ENCODE measurements around the gene RETN. TPM values are rescaled to one million over a fixed set of nuclear protein-coding genes. Genes with fewer than 3 reads are reported as not detected.
"Not testable (repeated sequence)": the region's sequence is repeated elsewhere in the genome, so short reads cannot be mapped to it uniquely, and the experiment has no call there.

RETN gene
- total and polyA plus RNA-seq, 8 donors = 2.2 to 5.9 TPM; not detected in 6

DNA sequence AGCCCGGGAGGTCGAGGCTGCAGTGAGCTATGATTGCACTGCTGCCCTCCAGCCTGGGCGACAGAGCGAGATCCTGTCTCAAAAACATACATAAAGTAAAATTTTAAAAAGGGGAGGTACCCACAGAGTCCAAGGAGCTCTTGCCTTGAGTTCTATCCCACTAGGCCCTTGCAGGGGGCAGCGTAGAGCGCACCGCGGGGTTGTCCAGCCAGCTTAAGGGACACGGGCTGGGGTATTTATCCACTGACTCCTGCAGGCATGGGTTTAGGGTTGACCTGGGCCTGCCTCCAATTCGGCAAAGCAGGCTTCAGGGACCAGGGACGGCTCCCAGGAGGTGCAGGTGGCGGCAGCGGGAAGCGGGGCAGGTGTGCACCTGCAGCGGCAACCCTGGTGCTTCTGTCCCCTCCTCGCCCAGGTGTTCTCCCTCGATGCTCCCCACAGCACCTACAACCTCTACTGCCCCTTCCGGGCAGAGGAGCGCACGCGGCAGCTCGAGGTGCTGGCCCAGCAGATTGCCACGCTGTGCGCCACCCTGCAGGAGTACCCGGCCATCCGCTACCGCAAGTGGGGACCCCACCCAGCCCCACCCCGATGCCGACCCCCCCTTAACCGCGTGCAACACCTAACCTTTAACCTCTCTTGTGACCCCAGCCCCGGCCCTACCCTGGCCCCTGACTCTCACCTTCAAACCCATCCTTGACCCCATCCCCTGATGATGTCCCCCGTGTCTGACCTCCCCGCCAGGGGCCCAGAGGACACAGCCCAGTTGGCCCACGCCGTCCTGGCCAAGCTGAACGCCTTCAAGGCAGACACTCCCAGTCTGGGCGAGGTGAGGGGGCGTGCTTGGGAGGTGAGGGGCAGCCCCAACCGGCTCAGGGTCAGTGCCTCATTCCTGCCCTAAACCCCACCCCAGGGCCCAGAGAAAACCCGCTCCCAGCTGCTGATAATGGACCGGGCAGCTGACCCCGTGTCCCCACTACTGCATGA, 27.3 kb upstream of the RETN start:
- no peaks in the 10 kb centered on the region for H3K9me3 ChIP-seq
- WGBS, 2 donors = 82% methylated on average over 43 of the region's 43 CpGs
- TF ChIP-seq, protein P1, sequence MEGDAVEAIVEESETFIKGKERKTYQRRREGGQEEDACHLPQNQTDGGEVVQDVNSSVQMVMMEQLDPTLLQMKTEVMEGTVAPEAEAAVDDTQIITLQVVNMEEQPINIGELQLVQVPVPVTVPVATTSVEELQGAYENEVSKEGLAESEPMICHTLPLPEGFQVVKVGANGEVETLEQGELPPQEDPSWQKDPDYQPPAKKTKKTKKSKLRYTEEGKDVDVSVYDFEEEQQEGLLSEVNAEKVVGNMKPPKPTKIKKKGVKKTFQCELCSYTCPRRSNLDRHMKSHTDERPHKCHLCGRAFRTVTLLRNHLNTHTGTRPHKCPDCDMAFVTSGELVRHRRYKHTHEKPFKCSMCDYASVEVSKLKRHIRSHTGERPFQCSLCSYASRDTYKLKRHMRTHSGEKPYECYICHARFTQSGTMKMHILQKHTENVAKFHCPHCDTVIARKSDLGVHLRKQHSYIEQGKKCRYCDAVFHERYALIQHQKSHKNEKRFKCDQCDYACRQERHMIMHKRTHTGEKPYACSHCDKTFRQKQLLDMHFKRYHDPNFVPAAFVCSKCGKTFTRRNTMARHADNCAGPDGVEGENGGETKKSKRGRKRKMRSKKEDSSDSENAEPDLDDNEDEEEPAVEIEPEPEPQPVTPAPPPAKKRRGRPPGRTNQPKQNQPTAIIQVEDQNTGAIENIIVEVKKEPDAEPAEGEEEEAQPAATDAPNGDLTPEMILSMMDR (IDR thresholded peaks at IDR 0.05) = no peak
- DNase-seq (peak in 2 of 6 donors; percentile 19 to 75), ATAC-seq (no peak), FAIRE-seq (no peak)
- intact Hi-C loops (cut with DNase I) = no loop called here
- no peaks in the 10 kb centered on the region for H3K36me3 ChIP-seq
- H3K4me1 ChIP-seq = peaks cover 0 to under 1% (median 0%) of the 10 kb centered on the region in 3 donors
- no peak overlapping the region for H3K4me3 ChIP-seq
- H3K27me3 ChIP-seq = no peaks in the 10 kb centered on the region
- H3K27ac ChIP-seq = no peak overlapping the region

DNA sequence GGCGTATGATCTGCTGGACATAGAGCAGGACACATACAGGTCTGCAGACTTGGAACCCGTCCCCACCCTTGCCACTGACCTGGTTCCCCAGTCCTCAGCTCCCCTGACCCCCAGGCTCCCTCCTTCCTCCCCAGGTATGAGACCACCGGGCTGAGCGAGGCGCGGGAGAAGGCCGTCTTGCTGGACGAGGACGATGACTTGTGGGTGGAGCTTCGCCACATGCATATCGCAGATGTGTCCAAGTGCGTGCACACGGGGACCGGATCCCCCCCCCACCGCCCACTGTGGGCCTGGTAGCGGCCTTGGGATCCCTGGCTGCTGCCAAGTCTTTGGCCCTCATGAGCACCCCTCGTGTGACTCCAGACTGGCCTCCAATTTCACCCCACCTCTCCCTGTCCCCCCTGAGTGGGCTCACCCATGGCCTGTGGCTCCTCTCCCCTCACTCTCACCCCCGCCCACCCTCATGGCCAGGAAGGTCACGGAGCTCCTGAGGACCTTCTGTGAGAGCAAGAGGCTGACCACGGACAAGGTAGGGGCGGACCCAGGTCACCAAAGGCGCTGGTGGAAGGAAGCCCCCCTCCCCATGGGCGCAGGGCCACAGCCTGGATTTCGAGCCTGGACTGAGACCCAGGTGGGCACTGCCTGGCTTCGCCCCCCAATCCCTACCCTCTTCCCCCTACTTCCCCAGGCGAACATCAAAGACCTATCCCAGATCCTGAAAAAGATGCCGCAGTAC, 26.4 kb upstream of the RETN start:
- Histone ChIP-seq H3K27ac (no peak overlapping the region), H3K9me3 (no peaks in the 10 kb centered on the region), H3K4me3 (no peak overlapping the region), H3K4me1 (no peaks in the 10 kb centered on the region), H3K36me3 (no peaks in the 10 kb centered on the region), H3K27me3 (no peaks in the 10 kb centered on the region)
- intact Hi-C loops (cut with DNase I) = no loop called here
- FAIRE-seq (no peak), ATAC-seq (no peak), DNase-seq (peak in 3 of 6 donors; percentile 18 to 76 (median 26))
- 90 to 92% methylated on average over 26 to 27 of the region's 27 CpGs for WGBS, 2 donors
- TF ChIP-seq, protein P1 (IDR thresholded peaks at IDR 0.05) = no peak

DNA sequence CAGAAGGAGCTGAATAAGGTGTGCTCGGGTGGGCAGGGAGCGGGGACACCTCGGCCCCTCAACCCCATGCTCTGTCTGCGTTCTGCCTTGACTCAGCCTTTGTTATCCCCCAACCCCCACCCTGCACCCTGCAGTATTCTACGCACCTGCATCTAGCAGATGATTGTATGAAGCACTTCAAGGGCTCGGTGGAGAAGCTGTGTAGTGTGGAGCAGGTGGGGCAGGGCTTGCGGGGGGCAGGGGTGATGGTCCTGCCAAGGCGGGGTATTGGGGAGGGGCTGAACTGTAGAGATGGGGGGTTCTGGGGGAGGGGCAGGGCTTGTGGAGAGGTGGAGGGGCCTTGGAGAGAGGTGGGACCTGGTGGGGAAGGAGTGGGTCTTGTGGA, 25.8 kb upstream of the RETN start:
- H3K36me3 ChIP-seq = no peaks in the 10 kb centered on the region

DNA sequence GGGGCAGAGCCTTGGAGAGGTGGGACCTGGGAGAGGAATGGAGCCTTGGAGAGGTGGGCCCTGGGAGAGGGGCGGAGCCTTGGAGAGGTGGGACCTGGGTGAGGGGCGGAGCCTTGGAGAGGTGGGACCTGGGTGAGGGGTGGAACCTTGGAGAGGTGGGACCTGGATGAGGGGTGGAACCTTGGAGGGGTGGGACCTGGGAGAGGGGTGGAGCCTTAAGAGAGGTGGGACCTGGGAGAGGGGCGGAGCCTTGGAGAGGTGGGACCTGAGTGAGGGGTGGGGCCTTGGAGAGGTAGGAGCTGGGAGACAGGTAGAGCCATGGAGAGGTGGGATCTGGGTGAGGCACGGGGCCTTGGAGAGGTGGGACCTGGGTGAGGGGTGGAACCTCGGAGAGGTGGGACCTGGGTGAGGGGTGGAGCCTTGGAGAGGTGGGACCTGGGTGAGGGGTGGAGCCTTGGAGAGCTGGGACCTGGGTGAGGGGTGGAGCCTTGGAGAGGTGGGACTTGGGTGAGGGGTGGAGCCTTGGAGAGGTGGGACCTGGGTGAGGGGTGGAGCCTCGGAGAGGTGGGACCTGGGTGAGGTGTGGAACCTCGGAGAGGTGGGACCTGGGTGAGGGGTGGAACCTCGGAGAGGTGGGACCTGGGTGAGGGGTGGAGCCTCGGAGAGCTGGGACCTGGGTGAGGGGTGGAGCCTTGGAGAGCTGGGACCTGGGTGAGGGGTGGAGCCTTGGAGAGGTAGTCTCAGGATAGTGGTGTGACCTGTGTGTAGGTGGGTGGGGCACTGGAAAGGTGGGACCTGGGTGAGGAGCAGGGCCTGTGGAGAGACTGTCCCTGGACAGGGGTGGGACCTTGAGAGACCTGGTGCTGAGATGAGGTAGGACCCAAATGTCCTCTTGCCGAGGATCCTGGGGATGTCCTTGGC, 25.0 kb upstream of the RETN start:
- ATAC-seq = not testable (repeated sequence)

More for the DNA sequence above, 25.8 kb upstream of the RETN start:
- ATAC-seq (no peak), DNase-seq (no peak), FAIRE-seq (no peak)
- Histone ChIP-seq H3K4me3 (no peak overlapping the region), H3K4me1 (no peaks in the 10 kb centered on the region), H3K27ac (no peak overlapping the region), H3K27me3 (no peaks in the 10 kb centered on the region), H3K9me3 (no peaks in the 10 kb centered on the region)
- TF ChIP-seq, protein P1 (IDR thresholded peaks at IDR 0.05) = no peak
- intact Hi-C loops (cut with DNase I) = no loop called here
- 97 to 98% methylated on average over 8 of the region's 8 CpGs for WGBS, 2 donors

DNA sequence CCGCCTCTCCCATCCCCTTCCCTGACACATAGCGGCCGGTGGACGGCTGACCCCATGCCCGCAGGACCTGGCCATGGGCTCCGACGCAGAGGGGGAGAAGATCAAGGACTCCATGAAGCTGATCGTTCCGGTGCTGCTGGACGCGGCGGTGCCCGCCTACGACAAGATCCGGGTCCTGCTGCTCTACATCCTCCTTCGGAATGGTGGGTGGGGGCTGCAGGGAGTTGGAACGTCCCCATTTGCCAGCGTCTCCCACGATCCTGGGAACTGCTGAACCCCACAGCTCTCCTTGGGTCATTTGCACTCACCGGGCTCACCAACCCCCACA, 24.3 kb upstream of the RETN start:
- no peaks in the 10 kb centered on the region for H3K27me3 ChIP-seq
- DNase-seq (peak in 2 of 6 donors; percentile 19 to 67), ATAC-seq (no peak), FAIRE-seq (no peak)
- intact Hi-C loops (cut with DNase I) = no loop called here
- no peaks in the 10 kb centered on the region for H3K9me3 ChIP-seq
- no peak overlapping the region for H3K27ac ChIP-seq
- H3K4me3 ChIP-seq = no peak overlapping the region
- TF ChIP-seq, protein P1 (IDR thresholded peaks at IDR 0.05) = no peak
- H3K4me1 ChIP-seq = no peaks in the 10 kb centered on the region
- WGBS, 2 donors = 95 to 98% methylated on average over 14 to 20 of the region's 20 CpGs
- no peaks in the 10 kb centered on the region for H3K36me3 ChIP-seq

More for the DNA sequence above, 25.0 kb upstream of the RETN start:
- peak in 4 of 6 donors; percentile 29 to 68 (median 56) for DNase-seq
- H3K9me3 ChIP-seq; H3K36me3 ChIP-seq; H3K4me1 ChIP-seq; FAIRE-seq; intact Hi-C loops (cut with DNase I); H3K27ac ChIP-seq; H3K27me3 ChIP-seq; H3K4me3 ChIP-seq: not testable (repeated sequence)
- 46 to 91% methylated on average over 9 to 10 of the region's 10 CpGs for WGBS, 2 donors
